ENCODE measurements around the gene UBE2I.

- TF ChIP-seq CTCF (IDR thresholded peaks at IDR 0.05 in 4 of 5, conservative IDR thresholded peaks at IDR 0.05 in 1 of 5) = no peak
- TF ChIP-seq POLR2A (IDR thresholded peaks at IDR 0.05) = no peak
Observed at GRCh38 chr16:1262846-1263221, 46.6 kb upstream of the UBE2I start.
